Tibial artery (tissue), 4 donors: ENCODE measurements around the gene KAT6B.

Experiments
- DNase-seq, 2 donors: peaks; one replicate each; pipeline ENCODE4 v3.0.0-alpha.2; 2019
- H3K27ac ChIP-seq, 2 donors: fragments of 200-600 bp; sonication (generic) in 1 of 2; 1 replicate in 1 of 2; 2 replicates in 1 of 2; pipeline ENCODE4 v1.5.1; 2018 to 2019; ENCODE audit warnings: mild to moderate bottlenecking in 1 of 2
- H3K27me3 ChIP-seq, 2 donors: fragments of 200-600 bp; sonication (generic) in 1 of 2; one replicate each; pipeline versions ENCODE4 v1.5.1 to v1.6.0; 2016 to 2019
- H3K36me3 ChIP-seq, 3 donors: fragments of 200-600 bp; sonication (generic) in 2 of 3; one replicate each; pipeline ENCODE4 v1.5.1; 2016 to 2019; ENCODE audit warnings: mild to moderate bottlenecking in 2 of 3
- H3K4me1 ChIP-seq, 4 donors: fragments of 200-600 bp; sonication (generic) in 2 of 4; 1 replicate in 3 of 4; 2 replicates in 1 of 4; pipeline ENCODE4 v1.5.1; 2016 to 2019
- H3K4me3 ChIP-seq, 2 donors: fragments of 200-600 bp; sonication (generic) in 1 of 2; 1 replicate in 1 of 2; 2 replicates in 1 of 2; pipeline ENCODE4 v1.5.1; 2018 to 2019; ENCODE audit warnings: mild to moderate bottlenecking in 2 of 2
- H3K9me3 ChIP-seq, 3 donors: fragments of 200-600 bp; sonication (generic) in 1 of 3; one replicate each; pipeline ENCODE4 v1.5.1; 2016 to 2019
- CTCF ChIP-seq, 2 experiments: fragments of 200-600 bp in 1 of 2; fragments of 450-650 bp in 1 of 2; IDR thresholded peaks; one replicate each; pipeline ENCODE4 v1.5.1; 2017 to 2019; ENCODE audit warnings: antibody characterized with exemption in 2 of 2, mild to moderate bottlenecking in 1 of 2, moderate library complexity in 1 of 2
- intact Hi-C: fragments of 100-400 bp; cut with DNase I; formaldehyde crosslinking; loops from one replicate; pipeline ENCODE4 v1.15.0; 2023; ENCODE audit warnings: low total_unique reads

Gene KAT6B

GRCh38 chr10:74862625-74863024, 36.2 kb downstream of the KAT6B start:
- Histone ChIP-seq H3K27ac (no peak overlapping the region), H3K4me1 (peaks cover 0 to 27% (median 4%) of the 10 kb centered on the region in 4 donors), H3K27me3 (no peaks in the 10 kb centered on the region), H3K9me3 (no peaks in the 10 kb centered on the region), H3K4me3 (no peak overlapping the region), H3K36me3 (no peaks in the 10 kb centered on the region)
- DNase-seq: no peak
- TF ChIP-seq CTCF (IDR thresholded peaks at IDR 0.05): no peak
- intact Hi-C loops: no loop called here

- intact Hi-C loops: no loop called here
- no peak for TF ChIP-seq CTCF (IDR thresholded peaks at IDR 0.05)
- no peaks in the 10 kb centered on the region for H3K27me3 ChIP-seq
- no peaks in the 10 kb centered on the region for H3K36me3 ChIP-seq
- H3K4me1 ChIP-seq: peaks cover 0 to 29% (median 4%) of the 10 kb centered on the region in 4 donors
- no peak for DNase-seq
- no peaks in the 10 kb centered on the region for H3K9me3 ChIP-seq
- H3K4me3 ChIP-seq: no peak overlapping the region
- no peak overlapping the region for H3K27ac ChIP-seq
These were observed 37.2 kb downstream of the KAT6B start for GRCh38 chr10:74863551-74863950.

GRCh38 chr10:74867351-74867750, 41.0 kb downstream of the KAT6B start:
- DNase-seq: no peak
- H3K9me3 ChIP-seq: no peaks in the 10 kb centered on the region
- H3K27me3 ChIP-seq: no peaks in the 10 kb centered on the region
- no peak for TF ChIP-seq CTCF (IDR thresholded peaks at IDR 0.05)
- intact Hi-C loops: no loop called here
- no peak overlapping the region for H3K4me3 ChIP-seq
- no peaks in the 10 kb centered on the region for H3K36me3 ChIP-seq
- peaks cover 0 to 25% (median 4%) of the 10 kb centered on the region in 4 donors for H3K4me1 ChIP-seq
- no peak overlapping the region for H3K27ac ChIP-seq

GRCh38 chr10:74868392-74868977, 42.1 kb downstream of the KAT6B start:
- H3K36me3 ChIP-seq: no peaks in the 10 kb centered on the region
- peaks cover 0 to 26% (median 2%) of the 10 kb centered on the region in 4 donors for H3K4me1 ChIP-seq
- H3K27me3 ChIP-seq: no peaks in the 10 kb centered on the region
- H3K27ac ChIP-seq: no peak overlapping the region
- no peak for DNase-seq
- H3K9me3 ChIP-seq: no peaks in the 10 kb centered on the region
- no peak overlapping the region for H3K4me3 ChIP-seq
- intact Hi-C loops: no loop called here
- TF ChIP-seq CTCF (IDR thresholded peaks at IDR 0.05): no peak

- Histone ChIP-seq H3K36me3 (no peaks in the 10 kb centered on the region), H3K27me3 (no peaks in the 10 kb centered on the region), H3K4me1 (peaks cover 0 to 35% (median 2%) of the 10 kb centered on the region in 4 donors), H3K4me3 (no peak overlapping the region), H3K9me3 (no peaks in the 10 kb centered on the region), H3K27ac (no peak overlapping the region)
- no peak for TF ChIP-seq CTCF (IDR thresholded peaks at IDR 0.05)
- no peak for DNase-seq
- intact Hi-C loops: loop anchor here (10.0 kb wide), 1 partner anchor 135 kb away; no protein-coding TSS in a partner anchor
These were observed 43.2 kb downstream of the KAT6B start for GRCh38 chr10:74869635-74870034.
